HG02870 (cell line): ENCODE data around the gene C9orf57.
"Not testable (repeated sequence)": the region's sequence is repeated elsewhere in the genome, so short reads cannot be mapped to it uniquely, and the experiment has no call there.

Experiments used
- ATAC-seq: cut with Tn5 transposase; IDR thresholded peaks from one replicate; pipeline ENCODE4 v1.9.1; 2021; ENCODE audit warnings: mild to moderate bottlenecking, moderate library complexity; ENCODE audit not compliant: unreplicated experiment

The C9orf57 gene

DNA sequence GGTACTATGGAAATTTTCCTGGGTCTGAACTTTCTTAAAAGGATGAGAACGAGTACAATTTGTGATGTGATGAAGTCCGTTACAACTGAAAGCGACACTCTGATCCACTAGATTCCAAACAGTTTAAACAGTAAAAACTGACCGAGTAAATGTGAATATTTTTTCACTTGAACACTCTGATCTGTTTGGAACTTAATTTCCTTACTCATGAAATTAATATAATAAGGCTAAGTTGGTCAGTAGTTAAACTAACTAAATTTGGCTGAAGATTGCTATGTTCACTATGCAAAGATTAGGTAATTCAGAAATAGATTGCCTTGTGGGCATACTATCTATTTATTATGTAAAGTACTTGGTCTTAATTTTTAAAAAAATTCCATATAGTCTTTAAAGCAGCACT lies at the start of gene C9orf57:
Gene C9orf57, minus strand, starts transcription at position 101 of the 400 bp plus-strand sequence. CDS start 1,282 bp downstream, outside the sequence.
- ATAC-seq, result no peak

- ATAC-seq, result no peak
These were observed 42.1 kb upstream of the C9orf57 start for GRCh38 chr9:72102520-72102919.

GRCh38 chr9:72095520-72095919 lies 35.1 kb upstream of the C9orf57 start:
- ATAC-seq, result not testable (repeated sequence)

GRCh38 chr9:72092820-72093219 lies 32.4 kb upstream of the C9orf57 start:
- no peak for ATAC-seq

GRCh38 chr9:72089451-72090130 lies 29.2 kb upstream of the C9orf57 start:
- no peak for ATAC-seq

- ATAC-seq, result no peak
These were observed 22.1 kb upstream of the C9orf57 start for GRCh38 chr9:72082536-72082935.

DNA sequence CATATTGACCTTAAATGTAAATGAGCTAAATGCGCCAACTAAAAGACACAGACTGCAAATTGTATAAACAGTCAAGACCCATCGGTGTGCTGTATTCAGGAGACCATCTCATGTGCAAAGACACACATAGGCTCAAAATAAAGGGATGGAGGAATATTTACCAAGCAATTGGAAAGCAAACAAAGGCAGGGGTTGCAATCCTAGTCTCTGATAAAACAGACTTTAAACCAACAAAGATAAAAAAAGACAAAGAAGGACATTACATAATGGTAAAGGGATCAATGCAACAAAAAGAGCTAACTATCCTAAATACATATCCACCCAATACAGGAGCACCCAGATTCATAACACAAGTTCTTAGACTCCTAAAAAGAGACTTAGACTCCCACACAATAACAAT lies 14.3 kb upstream of the C9orf57 start:
- not testable (repeated sequence) for ATAC-seq

GRCh38 chr9:72065076-72065475 lies 4.7 kb upstream of the C9orf57 start:
- ATAC-seq, result no peak

DNA sequence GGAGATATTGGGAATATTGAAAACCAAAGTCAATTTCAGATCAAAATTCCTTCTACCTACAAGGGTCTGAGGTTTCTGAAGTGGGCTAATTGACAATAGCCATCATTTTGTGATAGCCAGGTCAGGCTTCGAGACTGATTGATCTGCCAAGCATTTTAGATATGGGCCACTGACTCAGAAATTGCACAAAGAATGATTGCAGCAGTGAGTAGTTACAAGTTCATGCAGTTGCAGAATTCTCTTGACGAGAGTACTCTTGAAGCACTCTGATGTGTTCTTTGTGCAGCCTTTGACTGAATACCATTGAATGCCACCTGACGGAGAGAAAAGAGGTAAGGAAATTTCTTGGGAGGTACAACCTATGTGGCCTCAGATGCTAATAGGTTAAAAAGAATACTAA lies 8.3 kb downstream of the C9orf57 start:
- no peak for ATAC-seq

- no peak for ATAC-seq
These were observed 11.6 kb downstream of the C9orf57 start for GRCh38 chr9:72048850-72049249.

GRCh38 chr9:72046630-72047456 lies 13.6 kb downstream of the C9orf57 start:
- no peak for ATAC-seq

DNA sequence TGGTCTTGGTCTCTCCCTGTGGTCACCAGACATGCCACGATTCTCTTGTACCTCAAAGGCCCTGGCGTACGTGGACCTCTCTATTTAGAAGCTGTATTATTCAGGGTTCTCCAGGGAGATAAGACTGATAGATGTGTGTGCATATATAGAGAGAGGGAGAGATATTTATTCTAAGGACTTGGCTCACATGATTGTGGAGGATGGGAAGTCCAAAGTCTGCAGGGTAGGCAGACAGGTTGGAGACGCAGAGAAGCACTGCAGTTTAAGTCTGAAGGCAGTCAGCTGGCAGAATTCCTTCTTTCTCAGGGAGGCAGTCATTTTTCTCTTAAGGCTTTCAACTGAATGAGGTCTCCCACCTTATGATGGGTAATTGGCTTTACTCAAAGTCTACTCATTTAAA lies 16.3 kb downstream of the C9orf57 start:
- no peak for ATAC-seq

DNA sequence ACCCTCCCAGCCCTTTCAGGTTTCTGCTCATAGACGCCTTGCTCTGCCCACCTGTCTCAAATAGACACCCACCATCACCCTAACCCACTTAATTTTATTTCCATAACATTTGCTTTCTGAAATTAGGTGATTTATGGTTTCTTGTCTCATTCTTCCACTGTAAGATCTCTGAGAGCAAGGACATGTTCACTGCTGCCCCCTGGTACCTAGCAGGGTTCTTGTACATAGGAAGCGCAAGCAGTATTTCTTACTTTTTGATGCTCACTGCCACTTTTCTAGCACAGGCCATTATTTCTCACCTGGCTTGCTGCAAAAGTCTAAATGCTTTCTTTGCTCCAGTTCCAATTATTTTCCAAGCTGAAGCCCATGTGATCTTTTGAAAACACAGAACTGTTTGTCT lies 16.8 kb downstream of the C9orf57 start:
- no peak for ATAC-seq

GRCh38 chr9:72042928-72043327 lies 17.5 kb downstream of the C9orf57 start:
- ATAC-seq, result no peak

- ATAC-seq, result no peak
These were observed 18.6 kb downstream of the C9orf57 start for GRCh38 chr9:72041775-72042194.

GRCh38 chr9:72041369-72041768 lies 19.0 kb downstream of the C9orf57 start:
- no peak for ATAC-seq

GRCh38 chr9:72039532-72039931 lies 20.9 kb downstream of the C9orf57 start:
- ATAC-seq, result peak; percentile 63

DNA sequence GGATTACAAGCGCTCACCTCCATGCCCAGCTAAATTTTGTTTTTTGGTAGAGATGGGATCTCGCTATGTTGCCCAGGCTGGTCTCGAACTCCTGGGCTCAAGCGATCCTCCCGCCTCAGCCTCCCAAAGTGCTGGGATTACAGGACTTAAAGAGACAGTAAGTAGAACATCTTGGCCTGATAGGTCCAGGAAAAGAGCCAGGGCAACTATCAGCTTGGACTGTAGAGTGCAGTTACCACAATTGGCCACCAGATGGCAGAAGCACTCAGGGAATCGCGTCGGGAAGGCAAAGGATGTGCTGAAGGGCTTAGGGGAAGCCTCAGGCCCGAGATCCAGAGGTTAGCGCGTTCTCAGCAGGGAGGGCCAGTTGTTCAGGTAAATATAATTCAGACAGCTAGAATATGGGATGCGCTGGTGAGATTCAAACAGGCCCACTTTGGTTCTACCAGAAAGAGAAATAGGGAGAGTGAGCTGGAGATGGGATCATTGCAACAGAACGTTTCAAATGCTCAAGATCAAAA lies 21.5 kb downstream of the C9orf57 start:
- peak; percentile 82 for ATAC-seq

DNA sequence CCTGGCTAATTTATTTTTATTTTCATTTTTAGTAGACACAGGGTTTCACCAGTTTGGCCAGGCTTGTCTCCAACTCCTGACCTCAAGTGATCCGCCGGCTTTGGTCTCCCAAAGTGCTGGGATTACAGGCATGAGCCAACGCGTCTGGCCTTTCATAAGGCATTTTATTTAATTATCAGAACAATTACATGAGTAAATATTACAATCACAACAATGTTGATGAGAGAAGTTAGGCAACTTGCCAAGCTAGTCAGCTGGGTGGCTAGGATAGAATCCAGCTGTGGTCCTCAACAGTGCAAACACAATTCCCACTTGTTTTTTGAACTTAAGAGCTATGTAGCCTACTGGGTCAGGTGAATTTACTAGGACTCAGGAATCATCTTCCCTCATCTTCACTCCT lies 22.0 kb downstream of the C9orf57 start:
- ATAC-seq, result no peak

GRCh38 chr9:72037571-72037970 lies 22.8 kb downstream of the C9orf57 start:
- no peak for ATAC-seq

- ATAC-seq, result no peak
These were observed 29.6 kb downstream of the C9orf57 start for GRCh38 chr9:72030767-72031166.

GRCh38 chr9:72029986-72030385 lies 30.4 kb downstream of the C9orf57 start:
- no peak for ATAC-seq
